NB4 (cell line): ENCODE measurements around the gene LMTK2.
A peak's percentile ranks its signal among the peaks of the same experiment; 100 is the strongest.
"Not testable (repeated sequence)": the region's sequence is repeated elsewhere in the genome, so short reads cannot be mapped to it uniquely, and the experiment has no call there.

Experiments
- DNase-seq: peaks from one replicate; pipeline ENCODE4 v3.0.0; 2010; ENCODE audit warnings: low read depth
- H3K4me3 ChIP-seq: one replicate; pipeline ENCODE4 v1.5.1; 2011; ENCODE audit warnings: mild to moderate bottlenecking, low read depth, low read length, moderate library complexity
- MYC ChIP-seq: IDR thresholded peaks from 2 replicates; pipeline ENCODE4 v1.6.1; 2011; ENCODE audit warnings: low read depth, low read length
- POLR2A ChIP-seq: IDR thresholded peaks from 2 replicates; pipeline ENCODE4 v1.6.1; 2011; ENCODE audit warnings: mild to moderate bottlenecking; ENCODE audit not compliant: insufficient read length; ENCODE audit errors: extremely low read depth
- TF ChIP-seq, protein P1 (sequence below): IDR thresholded peaks from one replicate; pipeline ENCODE4 v1.5.1; 2012; ENCODE audit warnings: low read depth, low read length
- TF ChIP-seq, protein P2 (sequence below): IDR thresholded peaks from 2 replicates; pipeline ENCODE4 v1.6.1; 2011; ENCODE audit warnings: low read depth, low read length

LMTK2 gene

DNA sequence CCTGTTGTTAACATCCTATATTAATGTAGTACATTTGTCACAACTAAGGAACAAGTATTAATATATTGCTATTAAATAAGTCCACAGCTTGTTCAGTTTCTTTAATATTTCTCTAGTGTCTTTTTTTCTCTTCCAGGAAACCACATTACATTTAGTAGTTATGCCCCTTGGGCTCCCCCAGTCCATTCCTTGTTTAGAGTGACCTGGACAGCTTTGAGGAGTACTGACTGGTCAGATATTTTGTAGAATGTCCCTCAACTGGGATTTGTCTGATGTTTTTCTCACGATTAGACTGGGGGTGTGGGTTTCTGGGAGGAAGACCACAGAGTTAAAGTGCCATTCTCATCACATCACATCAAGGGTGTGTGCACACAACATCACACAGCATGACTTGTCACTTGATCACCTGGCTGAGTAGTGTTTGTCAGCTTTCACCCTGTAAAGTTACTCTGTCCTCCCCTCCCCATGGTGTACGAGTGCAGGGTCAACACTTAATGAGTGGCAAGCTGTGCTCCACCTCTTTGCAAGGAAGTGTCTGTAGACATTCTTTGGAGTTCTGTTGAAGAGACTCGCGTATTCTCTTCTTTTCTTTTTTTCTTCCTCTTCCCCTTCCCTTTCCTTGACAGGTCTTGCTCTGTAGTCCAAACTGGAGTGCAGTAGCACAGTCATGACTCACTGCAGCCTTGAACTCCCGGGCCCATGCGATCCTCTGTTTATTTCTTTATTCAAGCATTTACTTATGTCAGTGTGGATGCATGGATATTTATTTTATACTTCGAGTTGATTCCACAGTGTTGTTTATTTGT lies 10.2 kb downstream of the LMTK2 start:
- DNase-seq, result no peak
- TF ChIP-seq MYC (no peak), POLR2A (no peak)
- TF ChIP-seq, protein P1, sequence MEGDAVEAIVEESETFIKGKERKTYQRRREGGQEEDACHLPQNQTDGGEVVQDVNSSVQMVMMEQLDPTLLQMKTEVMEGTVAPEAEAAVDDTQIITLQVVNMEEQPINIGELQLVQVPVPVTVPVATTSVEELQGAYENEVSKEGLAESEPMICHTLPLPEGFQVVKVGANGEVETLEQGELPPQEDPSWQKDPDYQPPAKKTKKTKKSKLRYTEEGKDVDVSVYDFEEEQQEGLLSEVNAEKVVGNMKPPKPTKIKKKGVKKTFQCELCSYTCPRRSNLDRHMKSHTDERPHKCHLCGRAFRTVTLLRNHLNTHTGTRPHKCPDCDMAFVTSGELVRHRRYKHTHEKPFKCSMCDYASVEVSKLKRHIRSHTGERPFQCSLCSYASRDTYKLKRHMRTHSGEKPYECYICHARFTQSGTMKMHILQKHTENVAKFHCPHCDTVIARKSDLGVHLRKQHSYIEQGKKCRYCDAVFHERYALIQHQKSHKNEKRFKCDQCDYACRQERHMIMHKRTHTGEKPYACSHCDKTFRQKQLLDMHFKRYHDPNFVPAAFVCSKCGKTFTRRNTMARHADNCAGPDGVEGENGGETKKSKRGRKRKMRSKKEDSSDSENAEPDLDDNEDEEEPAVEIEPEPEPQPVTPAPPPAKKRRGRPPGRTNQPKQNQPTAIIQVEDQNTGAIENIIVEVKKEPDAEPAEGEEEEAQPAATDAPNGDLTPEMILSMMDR, result no peak
- TF ChIP-seq, protein P2, sequence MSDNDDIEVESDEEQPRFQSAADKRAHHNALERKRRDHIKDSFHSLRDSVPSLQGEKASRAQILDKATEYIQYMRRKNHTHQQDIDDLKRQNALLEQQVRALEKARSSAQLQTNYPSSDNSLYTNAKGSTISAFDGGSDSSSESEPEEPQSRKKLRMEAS, result no peak

DNA sequence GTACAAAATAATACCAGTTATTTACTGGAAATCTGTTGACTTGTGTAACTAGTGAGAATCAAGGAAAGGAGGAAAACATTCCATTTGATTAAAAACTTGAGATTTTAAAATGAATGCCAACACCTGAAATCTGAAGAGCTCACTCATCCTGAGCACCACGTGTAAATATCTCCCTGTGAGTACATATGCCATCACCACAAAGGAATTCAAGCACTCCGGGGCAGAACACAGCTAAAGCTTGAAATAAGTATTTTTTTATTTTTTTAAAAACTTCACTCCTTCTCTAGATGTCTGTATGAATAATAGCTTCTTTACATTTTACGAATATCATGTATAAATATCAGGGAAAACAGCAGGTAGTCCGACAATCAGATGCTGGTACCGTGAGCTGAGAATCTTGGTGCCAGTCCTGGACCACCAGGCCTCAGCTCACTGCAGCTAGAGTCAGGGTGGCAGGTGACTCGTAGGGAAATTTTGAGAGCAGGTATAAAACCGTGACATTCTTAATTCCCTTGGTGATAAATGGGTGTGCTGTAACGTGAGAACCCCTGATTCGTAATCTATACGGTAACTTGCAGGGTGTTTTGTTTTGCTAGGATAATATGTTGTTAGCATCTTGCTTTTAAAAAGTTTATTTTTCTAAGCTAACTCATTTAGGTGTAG lies 12.7 kb downstream of the LMTK2 start:
- no peak for TF ChIP-seq POLR2A
- TF ChIP-seq MYC, result no peak
- TF ChIP-seq, protein P2, result no peak
- TF ChIP-seq, protein P1, result no peak
- no peak overlapping the region for H3K4me3 ChIP-seq
- DNase-seq, result no peak

More for the DNA sequence above, 10.2 kb downstream of the LMTK2 start:
- H3K4me3 ChIP-seq, result no peak overlapping the region

DNA sequence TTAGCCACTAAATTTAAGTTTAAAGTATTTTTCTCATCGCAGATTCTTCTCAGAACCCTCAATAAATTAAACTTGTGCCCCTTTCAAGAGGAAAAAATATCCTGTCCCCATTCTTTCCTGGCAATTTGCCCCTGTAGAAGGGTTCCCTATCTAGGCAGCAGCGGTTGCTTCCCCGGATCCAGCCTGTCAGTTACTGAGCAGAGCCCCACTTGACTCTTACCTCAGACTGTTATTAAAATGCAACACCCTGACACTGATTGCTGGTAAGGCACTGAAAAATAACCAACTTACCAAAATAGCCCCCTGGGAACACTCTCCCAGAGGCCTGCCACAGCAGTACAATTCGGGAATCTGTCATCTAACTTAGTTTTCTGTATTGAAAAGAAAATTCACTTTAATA lies 13.9 kb downstream of the LMTK2 start:
- no peak for DNase-seq
- TF ChIP-seq, protein P1, result no peak
- TF ChIP-seq MYC (no peak), POLR2A (no peak)
- TF ChIP-seq, protein P2, result no peak
- H3K4me3 ChIP-seq, result no peak overlapping the region

DNA sequence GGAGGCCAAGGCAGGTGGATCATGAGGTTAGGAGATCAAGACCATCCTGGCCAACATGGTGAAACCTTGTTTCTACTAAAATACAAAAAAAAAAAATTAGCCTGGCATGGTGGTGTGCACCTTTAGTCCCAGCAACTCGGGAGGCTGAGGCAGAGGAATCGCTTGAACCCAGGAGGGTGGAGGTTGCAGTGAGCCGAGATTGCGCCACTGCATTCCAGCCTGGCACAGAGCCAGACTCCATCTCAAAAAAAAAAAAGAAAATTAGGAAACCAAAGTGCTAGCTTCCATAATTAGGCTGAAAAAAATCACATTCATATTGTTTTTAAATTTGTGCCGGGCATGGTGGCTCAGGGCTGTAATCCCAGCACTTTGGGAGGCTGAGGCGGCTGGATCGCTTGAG lies 14.7 kb downstream of the LMTK2 start:
- not testable (repeated sequence) for H3K4me3 ChIP-seq, DNase-seq

DNA sequence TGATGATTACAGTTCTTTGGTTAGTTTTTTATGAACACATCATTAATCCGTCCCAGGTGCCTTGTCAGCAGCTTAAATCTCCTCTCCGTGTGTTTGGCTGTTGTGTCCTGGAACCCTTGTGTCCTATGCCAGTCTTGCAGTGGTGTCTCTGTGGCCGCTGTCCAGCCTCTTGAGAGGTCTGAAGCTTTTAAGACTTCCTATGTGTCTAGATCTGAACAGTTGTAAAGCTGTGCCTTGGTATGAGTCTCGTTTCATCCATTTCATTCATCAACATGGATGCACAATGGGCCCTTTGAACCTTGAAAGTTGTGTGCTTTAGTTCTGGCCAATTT lies 16.7 kb downstream of the LMTK2 start:
- TF ChIP-seq, protein P2, result no peak
- TF ChIP-seq MYC (no peak), POLR2A (no peak)
- TF ChIP-seq, protein P1, result no peak
- DNase-seq, result no peak
- H3K4me3 ChIP-seq, result no peak overlapping the region

DNA sequence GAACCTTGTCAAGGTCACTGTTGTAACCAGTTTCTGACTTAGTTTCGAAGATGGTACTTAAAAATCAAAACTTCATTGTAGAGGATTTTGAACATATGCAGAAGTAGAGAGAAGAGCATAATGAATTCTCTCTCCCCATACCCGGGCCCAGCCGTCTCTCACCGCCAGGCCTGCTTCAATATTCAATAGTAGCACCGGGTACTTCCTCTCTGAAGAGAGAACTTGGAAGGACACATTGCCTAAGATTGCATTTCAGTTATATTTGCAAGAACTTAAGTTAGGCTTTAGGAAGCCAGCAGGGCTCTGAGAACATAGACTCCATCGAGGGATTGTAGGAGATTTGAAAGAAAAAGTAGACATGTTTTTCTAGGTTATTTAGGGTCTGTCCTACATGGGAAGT lies 19.1 kb downstream of the LMTK2 start:
- DNase-seq, result peak; percentile 48
- TF ChIP-seq, protein P2, result no peak
- TF ChIP-seq POLR2A (no peak), MYC (no peak)
- TF ChIP-seq, protein P1, result no peak
- H3K4me3 ChIP-seq, result no peak overlapping the region
